ENCODE results near the gene GOLGA6C.
"Not testable (repeated sequence)": the region's sequence is repeated elsewhere in the genome, so short reads cannot be mapped to it uniquely, and the experiment has no call there.

GOLGA6C gene

GRCh38 chr15:75319231-75319897, 61.2 kb downstream of the GOLGA6C start:
- DNase-seq (ENCODE audit: low spot score) = not testable (repeated sequence)

All from kidney capillary endothelial cell (primary cell).